Measurements from ENCODE around the gene SULT4A1. TPM values are rescaled to one million over a fixed set of nuclear protein-coding genes. Genes with fewer than 3 reads are reported as not detected.
"Not testable (repeated sequence)": the region's sequence is repeated elsewhere in the genome, so short reads cannot be mapped to it uniquely, and the experiment has no call there.

The SULT4A1 gene
- total RNA-seq, 2 experiments from 2014 or later = not detected

DNA sequence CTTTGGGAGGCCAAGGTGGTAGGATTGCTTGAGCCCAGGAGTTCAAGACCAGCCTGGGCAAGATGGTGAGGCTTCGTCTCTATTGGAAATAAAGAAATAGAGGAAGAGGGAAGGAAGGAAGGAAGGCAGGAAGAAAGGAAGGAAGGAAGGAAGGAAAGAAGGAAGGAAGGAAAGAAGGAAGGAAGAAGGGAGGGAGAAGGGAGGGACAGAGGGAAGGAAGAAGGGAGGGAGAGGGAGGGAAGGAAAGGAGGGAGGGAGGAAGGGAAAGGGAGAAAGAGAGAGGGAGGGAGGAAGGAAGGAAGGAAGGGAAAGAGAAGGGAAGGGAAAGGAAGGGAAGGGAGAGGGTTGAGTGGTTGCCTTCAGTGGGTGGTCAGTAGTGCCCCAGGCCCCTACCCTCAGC, 47.4 kb upstream of the SULT4A1 start:
- Histone ChIP-seq H2AFZ (ENCODE audit: low read length) (no peak overlapping the region), H3K4me2 (ENCODE audit: low read length) (no peak overlapping the region), H3K4me1 (ENCODE audit: insufficient read depth, low read length, poor library complexity, severe bottlenecking) (no peaks in the 10 kb centered on the region), H3K4me3 (ENCODE audit: low read depth, low read length, poor library complexity, severe bottlenecking) (no peak overlapping the region), H3K36me3 (ENCODE audit: insufficient read depth, low read length) (no peaks in the 10 kb centered on the region), H3K27ac (ENCODE audit: low read depth, low read length, poor library complexity, severe bottlenecking) (no peak overlapping the region), H4K20me1 (ENCODE audit: insufficient read depth, low read length) (no peaks in the 10 kb centered on the region), H3K79me2 (ENCODE audit: insufficient read depth, low read depth, low read length) (no peaks in the 10 kb centered on the region), H3K9me2 (ENCODE audit: insufficient read depth, low read length) (no peaks in the 10 kb centered on the region), H3K9me3 (ENCODE audit: low read length) (no peaks in the 10 kb centered on the region)
- POLR2A ChIA-PET = no interaction called here
- DNase-seq (ENCODE audit: low spot score) = no peak
- CTCF ChIA-PET (ENCODE audit: unreplicated experiment) = no interaction called here
- BruUV-seq (replicated peaks) = no TSS peak
- TF ChIP-seq EZH2phosphoT487 (IDR thresholded peaks at IDR 0.05; ENCODE audit: borderline replicate concordance, low read depth, low read length) = no peak
- TF ChIP-seq, protein P1, sequence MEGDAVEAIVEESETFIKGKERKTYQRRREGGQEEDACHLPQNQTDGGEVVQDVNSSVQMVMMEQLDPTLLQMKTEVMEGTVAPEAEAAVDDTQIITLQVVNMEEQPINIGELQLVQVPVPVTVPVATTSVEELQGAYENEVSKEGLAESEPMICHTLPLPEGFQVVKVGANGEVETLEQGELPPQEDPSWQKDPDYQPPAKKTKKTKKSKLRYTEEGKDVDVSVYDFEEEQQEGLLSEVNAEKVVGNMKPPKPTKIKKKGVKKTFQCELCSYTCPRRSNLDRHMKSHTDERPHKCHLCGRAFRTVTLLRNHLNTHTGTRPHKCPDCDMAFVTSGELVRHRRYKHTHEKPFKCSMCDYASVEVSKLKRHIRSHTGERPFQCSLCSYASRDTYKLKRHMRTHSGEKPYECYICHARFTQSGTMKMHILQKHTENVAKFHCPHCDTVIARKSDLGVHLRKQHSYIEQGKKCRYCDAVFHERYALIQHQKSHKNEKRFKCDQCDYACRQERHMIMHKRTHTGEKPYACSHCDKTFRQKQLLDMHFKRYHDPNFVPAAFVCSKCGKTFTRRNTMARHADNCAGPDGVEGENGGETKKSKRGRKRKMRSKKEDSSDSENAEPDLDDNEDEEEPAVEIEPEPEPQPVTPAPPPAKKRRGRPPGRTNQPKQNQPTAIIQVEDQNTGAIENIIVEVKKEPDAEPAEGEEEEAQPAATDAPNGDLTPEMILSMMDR (conservative IDR thresholded peaks at IDR 0.05; ENCODE audit: low read length) = no peak
- intact Hi-C loops (cut with micrococcal nuclease; ENCODE audit: unreplicated experiment) = no loop called here

DNA sequence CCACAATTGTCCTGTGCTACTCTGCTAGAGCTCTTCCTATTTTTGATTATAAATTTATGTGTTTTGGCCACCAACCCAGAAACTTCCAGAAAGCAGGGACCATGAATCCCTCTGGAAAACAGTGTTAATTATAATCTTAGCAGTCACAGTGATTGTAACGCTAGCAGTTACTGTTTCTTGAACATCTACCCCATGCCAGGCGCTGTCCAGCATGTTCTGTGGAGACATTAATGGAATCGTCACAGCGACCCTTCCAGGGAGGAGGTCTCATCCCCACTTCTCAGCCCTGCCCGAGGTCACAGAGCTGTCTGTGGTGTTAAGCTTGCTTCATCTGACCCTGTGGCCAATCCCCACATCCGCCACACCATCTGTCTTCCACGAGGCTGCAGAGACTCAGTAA, 43.4 kb upstream of the SULT4A1 start:
- ChIA-PET CTCF (ENCODE audit: unreplicated experiment) (no interaction called here), POLR2A (no interaction called here)
- intact Hi-C loops (cut with micrococcal nuclease; ENCODE audit: unreplicated experiment) = no loop called here
- Histone ChIP-seq H3K36me3 (ENCODE audit: insufficient read depth, low read length) (no peaks in the 10 kb centered on the region), H3K4me1 (ENCODE audit: insufficient read depth, low read length, poor library complexity, severe bottlenecking) (no peaks in the 10 kb centered on the region), H3K9me2 (ENCODE audit: insufficient read depth, low read length) (no peaks in the 10 kb centered on the region), H3K4me2 (ENCODE audit: low read length) (no peak overlapping the region), H3K4me3 (ENCODE audit: low read depth, low read length, poor library complexity, severe bottlenecking) (no peak overlapping the region), H4K20me1 (ENCODE audit: insufficient read depth, low read length) (no peaks in the 10 kb centered on the region), H3K9me3 (ENCODE audit: low read length) (no peaks in the 10 kb centered on the region), H2AFZ (ENCODE audit: low read length) (no peak overlapping the region), H3K27ac (ENCODE audit: low read depth, low read length, poor library complexity, severe bottlenecking) (no peak overlapping the region), H3K79me2 (ENCODE audit: insufficient read depth, low read depth, low read length) (no peaks in the 10 kb centered on the region)
- BruUV-seq (replicated peaks) = no TSS peak
- TF ChIP-seq, protein P1 (conservative IDR thresholded peaks at IDR 0.05; ENCODE audit: low read length) = no peak
- no peak for TF ChIP-seq EZH2phosphoT487 (IDR thresholded peaks at IDR 0.05; ENCODE audit: borderline replicate concordance, low read depth, low read length)
- no peak for DNase-seq (ENCODE audit: low spot score)

DNA sequence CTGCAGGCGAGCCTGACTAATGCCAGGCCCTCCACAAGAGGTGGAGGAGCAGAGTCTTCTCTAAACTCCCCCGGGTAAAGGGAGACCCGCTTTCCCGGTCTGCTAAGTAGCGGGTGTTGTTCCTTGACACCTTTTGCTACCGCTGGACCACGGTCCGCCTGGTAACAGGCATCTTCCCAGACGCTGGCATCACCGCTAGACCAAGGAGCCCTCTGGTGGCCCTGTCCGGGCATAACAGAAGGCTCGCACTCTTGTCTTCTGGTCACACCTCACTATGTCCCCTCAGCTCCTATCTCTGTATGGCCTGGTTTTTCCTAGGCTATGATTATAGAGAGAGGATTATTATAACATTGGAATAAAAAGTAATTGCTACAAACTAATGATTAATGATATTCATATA, 42.1 kb upstream of the SULT4A1 start:
- H3K9me3 ChIP-seq (ENCODE audit: low read length); H3K79me2 ChIP-seq (ENCODE audit: insufficient read depth, low read depth, low read length); DNase-seq (ENCODE audit: low spot score); H3K27ac ChIP-seq (ENCODE audit: low read depth, low read length, poor library complexity, severe bottlenecking); POLR2A ChIA-PET; H3K4me2 ChIP-seq (ENCODE audit: low read length); H4K20me1 ChIP-seq (ENCODE audit: insufficient read depth, low read length); H3K4me3 ChIP-seq (ENCODE audit: low read depth, low read length, poor library complexity, severe bottlenecking); H3K36me3 ChIP-seq (ENCODE audit: insufficient read depth, low read length); H3K9me2 ChIP-seq (ENCODE audit: insufficient read depth, low read length); H2AFZ ChIP-seq (ENCODE audit: low read length); intact Hi-C loops (cut with micrococcal nuclease; ENCODE audit: unreplicated experiment); BruUV-seq (replicated peaks); H3K4me1 ChIP-seq (ENCODE audit: insufficient read depth, low read length, poor library complexity, severe bottlenecking); CTCF ChIA-PET (ENCODE audit: unreplicated experiment): not testable (repeated sequence)
- TF ChIP-seq, protein P1 (conservative IDR thresholded peaks at IDR 0.05; ENCODE audit: low read length) = peak; percentile 48

DNA sequence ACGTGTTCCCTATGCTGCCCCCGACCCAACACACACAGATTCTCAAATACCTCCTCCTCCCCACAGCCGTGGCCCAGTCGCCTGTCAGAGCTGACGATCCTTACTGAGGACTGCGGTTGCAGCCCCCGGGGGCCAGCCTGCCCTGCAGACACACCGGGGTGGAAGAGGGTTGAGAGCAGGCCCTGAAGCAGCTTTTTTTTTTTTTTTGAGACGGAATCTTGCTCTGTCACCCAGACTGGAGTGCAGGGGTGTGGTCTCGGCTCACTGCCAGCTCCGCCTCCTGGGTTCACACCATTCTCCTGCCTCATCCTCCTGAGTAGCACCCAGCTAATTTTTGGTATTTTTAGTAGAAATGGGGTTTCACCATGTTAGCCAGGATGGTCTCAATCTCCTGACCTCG, 40.7 kb upstream of the SULT4A1 start:
- BruUV-seq (replicated peaks); CTCF ChIA-PET (ENCODE audit: unreplicated experiment); DNase-seq (ENCODE audit: low spot score); H3K36me3 ChIP-seq (ENCODE audit: insufficient read depth, low read length); H3K4me2 ChIP-seq (ENCODE audit: low read length); H3K4me1 ChIP-seq (ENCODE audit: insufficient read depth, low read length, poor library complexity, severe bottlenecking); POLR2A ChIA-PET; H3K4me3 ChIP-seq (ENCODE audit: low read depth, low read length, poor library complexity, severe bottlenecking); H3K79me2 ChIP-seq (ENCODE audit: insufficient read depth, low read depth, low read length); H3K27ac ChIP-seq (ENCODE audit: low read depth, low read length, poor library complexity, severe bottlenecking); H3K9me3 ChIP-seq (ENCODE audit: low read length); H3K9me2 ChIP-seq (ENCODE audit: insufficient read depth, low read length); H2AFZ ChIP-seq (ENCODE audit: low read length); H4K20me1 ChIP-seq (ENCODE audit: insufficient read depth, low read length): not testable (repeated sequence)
- intact Hi-C loops (cut with micrococcal nuclease; ENCODE audit: unreplicated experiment) = loop anchor here (2.0 kb wide), 1 partner anchor 20 kb away; no protein-coding TSS in a partner anchor
